ENCODE results near the gene BHLHA15.

Gene BHLHA15

GRCh38 chr7:98205162-98205845 lies 5.9 kb upstream of the BHLHA15 start:
- TF ChIP-seq FOXP2 (optimal IDR thresholded peaks at IDR 0.05; ENCODE audit: borderline replicate concordance, extremely low read depth, extremely low read length, insufficient read depth) (no peak), POLR2AphosphoS5 (IDR thresholded peaks at IDR 0.05; ENCODE audit: low read depth, low read length) (no peak), REST (IDR thresholded peaks at IDR 0.05; ENCODE audit: insufficient read depth in 1 of 2, low read depth in 2 of 2, low read length in 2 of 2) (no peak), SIN3A (IDR thresholded peaks at IDR 0.05; ENCODE audit: borderline replicate concordance, insufficient read depth, low read length) (no peak), TAF1 (IDR thresholded peaks at IDR 0.05; ENCODE audit: borderline replicate concordance, insufficient read depth, low read length) (no peak)

DNA sequence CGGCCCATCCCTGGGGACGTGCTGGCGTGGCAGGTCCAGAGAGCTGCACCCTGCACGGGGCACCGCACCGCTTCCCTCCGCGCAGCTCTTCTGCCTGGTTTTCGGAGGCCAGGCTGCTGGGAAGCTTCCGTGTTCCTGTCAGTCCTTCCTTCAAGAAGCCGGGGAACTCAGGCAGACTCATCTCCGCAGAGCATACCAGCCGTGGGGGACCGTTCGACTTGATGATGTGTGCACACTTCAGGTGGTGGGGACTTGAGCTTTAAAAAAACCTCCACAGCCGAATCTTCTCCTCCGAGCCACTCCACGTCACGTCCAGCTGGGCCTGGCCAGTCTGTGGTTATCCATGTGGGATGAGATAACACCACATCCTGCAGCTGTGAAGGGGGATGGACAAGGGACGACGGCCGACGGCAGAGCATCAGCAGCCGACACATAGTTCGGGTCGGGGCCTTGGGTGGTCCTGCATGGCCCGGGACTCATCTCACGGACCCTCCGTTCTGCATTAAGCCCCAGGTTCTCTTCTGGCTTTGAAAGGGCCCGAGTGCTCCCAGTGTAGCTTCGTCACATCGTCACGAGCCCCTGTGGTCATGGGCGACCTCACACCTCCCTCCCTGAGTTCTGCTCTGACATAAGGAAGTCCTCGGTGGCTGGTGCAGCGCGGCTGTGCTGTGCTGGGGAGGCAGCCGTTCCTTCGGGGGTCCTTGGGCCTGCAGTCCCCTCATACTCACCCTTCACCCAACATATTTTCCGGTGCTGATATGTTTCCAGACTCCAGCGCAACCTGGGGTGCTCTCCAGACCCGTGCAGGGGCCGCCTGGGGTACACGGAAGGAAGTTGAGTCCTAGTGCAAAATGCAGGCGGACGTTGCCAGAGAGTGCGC lies 4.5 kb upstream of the BHLHA15 start:
- TF ChIP-seq FOXP2 (optimal IDR thresholded peaks at IDR 0.05; ENCODE audit: borderline replicate concordance, extremely low read depth, extremely low read length, insufficient read depth) (no peak), REST (IDR thresholded peaks at IDR 0.05; ENCODE audit: insufficient read depth in 1 of 2, low read depth in 2 of 2, low read length in 2 of 2) (no peak), SIN3A (IDR thresholded peaks at IDR 0.05; ENCODE audit: borderline replicate concordance, insufficient read depth, low read length) (no peak), POLR2AphosphoS5 (IDR thresholded peaks at IDR 0.05; ENCODE audit: low read depth, low read length) (no peak), TAF1 (IDR thresholded peaks at IDR 0.05; ENCODE audit: borderline replicate concordance, insufficient read depth, low read length) (no peak)

DNA sequence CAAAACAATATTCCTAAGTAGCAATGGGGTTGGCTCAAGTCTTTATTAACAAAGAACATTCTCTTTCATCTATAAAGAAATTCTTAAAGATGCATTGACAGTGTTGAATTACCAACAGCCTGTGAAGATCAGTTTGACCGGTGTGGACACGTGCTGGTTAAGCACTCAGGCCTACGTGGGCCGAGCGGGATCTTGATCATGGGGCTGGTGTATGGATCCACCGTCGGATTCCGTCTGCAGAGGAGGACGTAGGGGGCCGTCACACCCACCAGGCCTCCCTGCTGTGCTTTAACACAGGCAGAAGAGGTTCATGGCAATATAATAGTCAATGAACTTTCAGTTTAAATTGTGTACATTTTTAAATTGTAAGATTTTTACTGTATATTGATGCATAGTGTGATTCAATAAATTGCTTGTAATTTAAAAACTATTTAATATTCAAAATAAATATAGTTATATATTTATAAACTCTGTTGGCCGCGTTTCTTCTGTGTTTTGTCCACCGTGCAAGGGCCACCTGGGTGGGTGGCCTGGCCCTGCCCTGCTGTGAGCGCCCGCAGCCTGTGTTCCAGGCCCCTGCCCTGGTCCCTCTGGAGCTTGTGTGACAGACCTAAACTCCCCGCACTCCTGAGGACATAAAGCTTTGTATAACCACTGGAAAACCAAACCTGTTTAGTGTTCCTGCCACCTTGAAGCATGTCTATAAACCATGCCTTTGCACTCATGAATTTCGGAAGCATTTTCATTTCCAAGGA lies 1.9 kb upstream of the BHLHA15 start:
- TF ChIP-seq SIN3A (IDR thresholded peaks at IDR 0.05; ENCODE audit: borderline replicate concordance, insufficient read depth, low read length) (no peak), POLR2AphosphoS5 (IDR thresholded peaks at IDR 0.05; ENCODE audit: low read depth, low read length) (no peak), FOXP2 (optimal IDR thresholded peaks at IDR 0.05; ENCODE audit: borderline replicate concordance, extremely low read depth, extremely low read length, insufficient read depth) (no peak), REST (IDR thresholded peaks at IDR 0.05; ENCODE audit: insufficient read depth in 1 of 2, low read depth in 2 of 2, low read length in 2 of 2) (no peak), TAF1 (IDR thresholded peaks at IDR 0.05; ENCODE audit: borderline replicate concordance, insufficient read depth, low read length) (no peak)

- TF ChIP-seq SIN3A (IDR thresholded peaks at IDR 0.05; ENCODE audit: borderline replicate concordance, insufficient read depth, low read length) = no peak
These were observed 572 bp upstream of the BHLHA15 start for GRCh38 chr7:98210513-98211220.
